Naive thymus-derived CD4-positive, alpha-beta T cell (primary cell): ENCODE data around the gene ZNF202. TPM values are rescaled to one million over a fixed set of nuclear protein-coding genes. Genes with fewer than 3 reads are reported as not detected.
A peak's percentile ranks its signal among the peaks of the same experiment; 100 is the strongest.

Experiments
- ATAC-seq: fragments of 150-1000 bp; cut with Tn5 transposase; 2 replicates; pipeline ENCODE4 v1.10.0; 2021; ENCODE audit warnings: mild to moderate bottlenecking, moderate library complexity
- CTCF ChIA-PET: fragments of 350-600 bp; sonication (Branson Sonifier 250); formaldehyde crosslinking; loops from one replicate; lab custom pipeline; 2021; ENCODE audit warnings: antibody characterized with exemption; lab: Charles Lee
- POLR2A ChIA-PET: fragments of 350-600 bp; sonication (Branson Sonifier 250); formaldehyde crosslinking; loops from one replicate; lab custom pipeline; 2021; ENCODE audit warnings: antibody characterized with exemption, inconsistent platforms; lab: Charles Lee
- DNase-seq, 9 donors: peaks; one replicate each; pipeline versions ENCODE4 v3.0.0 to v3.0.0-alpha.2; 2020 to 2022; ENCODE audit warnings: mixed read lengths in 1 of 9
- H3K27ac ChIP-seq: one replicate; pipeline ENCODE4 v1.7.0; 2013; ENCODE audit warnings: mild to moderate bottlenecking, low read depth, low read length, moderate library complexity
- H3K27me3 ChIP-seq, 2 donors: one replicate each; pipeline ENCODE4 v1.7.0; 2013; ENCODE audit warnings: low read length in 2 of 2, mild to moderate bottlenecking in 2 of 2, moderate library complexity in 2 of 2; ENCODE audit not compliant: control insufficient read depth in 2 of 2, insufficient read depth in 2 of 2
- H3K36me3 ChIP-seq, 3 experiments: 1 replicate in 2 of 3; 2 replicates in 1 of 3; pipeline ENCODE4 v1.7.0; 2013; ENCODE audit warnings: low read length in 3 of 3, mild to moderate bottlenecking in 3 of 3, moderate library complexity in 1 of 3; ENCODE audit not compliant: insufficient read depth in 3 of 3, control insufficient read depth in 2 of 3
- H3K4me1 ChIP-seq, 2 donors: one replicate each; pipeline ENCODE4 v1.7.0; 2013; ENCODE audit warnings: low read length in 2 of 2, mild to moderate bottlenecking in 2 of 2, moderate library complexity in 1 of 2; ENCODE audit not compliant: control insufficient read depth in 2 of 2, insufficient read depth in 2 of 2
- H3K4me3 ChIP-seq: 2 replicates; pipeline ENCODE4 v1.7.0; 2013; ENCODE audit warnings: mild to moderate bottlenecking, low read length
- H3K9me3 ChIP-seq, 3 experiments: 1 replicate in 2 of 3; 2 replicates in 1 of 3; pipeline ENCODE4 v1.7.0; 2013; ENCODE audit warnings: low read length in 3 of 3; ENCODE audit not compliant: control insufficient read depth in 2 of 3
- H3K27ac Mint-ChIP-seq, 9 donors: one replicate each; pipeline ENCODE4 v1.8.0; 2020 to 2022; ENCODE audit warnings: mixed read lengths in 9 of 9, mild to moderate bottlenecking in 8 of 9, moderate library complexity in 5 of 9, inconsistent platforms in 2 of 9
- H3K27me3 Mint-ChIP-seq, 5 donors: one replicate each; pipeline ENCODE4 v1.8.0; 2021 to 2022; ENCODE audit warnings: mixed read lengths in 5 of 5, mild to moderate bottlenecking in 1 of 5
- H3K36me3 Mint-ChIP-seq, 5 donors: one replicate each; pipeline ENCODE4 v1.8.0; 2020 to 2022; ENCODE audit warnings: mixed read lengths in 5 of 5, mild to moderate bottlenecking in 3 of 5, inconsistent platforms in 1 of 5
- H3K4me1 Mint-ChIP-seq, 7 donors: one replicate each; pipeline ENCODE4 v1.8.0; 2020 to 2022; ENCODE audit warnings: mixed read lengths in 7 of 7, mild to moderate bottlenecking in 3 of 7, inconsistent platforms in 1 of 7
- H3K4me3 Mint-ChIP-seq, 10 donors: one replicate each; pipeline ENCODE4 v1.8.0; 2020 to 2022; ENCODE audit warnings: mild to moderate bottlenecking in 10 of 10, mixed read lengths in 10 of 10, moderate library complexity in 6 of 10, inconsistent platforms in 2 of 10
- H3K9me3 Mint-ChIP-seq, 11 donors: one replicate each; pipeline ENCODE4 v1.8.0; 2020 to 2022; ENCODE audit warnings: mixed read lengths in 11 of 11, mild to moderate bottlenecking in 4 of 11, inconsistent platforms in 1 of 11, moderate library complexity in 1 of 11
- intact Hi-C, 2 donors: fragments of 100-400 bp; cut with micrococcal nuclease; formaldehyde crosslinking; loops; one replicate each; pipeline ENCODE4 v1.15.1; 2023
- polyA plus RNA-seq, 2 donors: library from polyadenylated mRNA; unstranded; fragments of 300-500 nt; fragmentation: Illumina TruSeq; gene quantifications; one replicate each; pipeline ENCODE4 v1.2.3, GENCODE V29; 2021
- total RNA-seq, 6 experiments: library from RNA in 5 of 6; stranded (reverse) in 5 of 6; gene quantifications; 1 replicate in 5 of 6; 2 replicates in 1 of 6; pipeline ENCODE4 v1.2.3 and lab custom pipeline; 2021 to 2026

Gene ZNF202
- total and polyA plus RNA-seq, 7 experiments from 2014 or later = 5.8 to 27.0 (median 15.9) TPM

GRCh38 chr11:123773026-123773425, 31.6 kb upstream of the ZNF202 start:
- no peaks in the 10 kb centered on the region for H3K4me1 Mint-ChIP-seq
- DNase-seq (no peak), ATAC-seq (no peak)
- peaks cover 0 to 4% (median 0%) of the 10 kb centered on the region in 11 donors for H3K9me3 Mint-ChIP-seq
- Histone ChIP-seq H3K36me3 (no peaks in the 10 kb centered on the region), H3K27me3 (no peaks in the 10 kb centered on the region), H3K4me3 (no peak overlapping the region), H3K9me3 (no peaks in the 10 kb centered on the region), H3K4me1 (no peaks in the 10 kb centered on the region), H3K27ac (no peak overlapping the region)
- ChIA-PET CTCF (no interaction called here), POLR2A (no interaction called here)
- H3K36me3 Mint-ChIP-seq = no peaks in the 10 kb centered on the region
- intact Hi-C loops = no loop called here
- H3K27ac Mint-ChIP-seq = peak overlapping the region in 1 of 9 donors; percentile 47
- H3K4me3 Mint-ChIP-seq = no peak overlapping the region
- peaks cover 5 to 13% (median 5%) of the 10 kb centered on the region in 5 donors for H3K27me3 Mint-ChIP-seq

- Histone ChIP-seq H3K4me3 (no peak overlapping the region), H3K4me1 (no peaks in the 10 kb centered on the region), H3K27me3 (no peaks in the 10 kb centered on the region), H3K9me3 (no peaks in the 10 kb centered on the region), H3K27ac (no peak overlapping the region), H3K36me3 (no peaks in the 10 kb centered on the region)
- H3K27ac Mint-ChIP-seq = no peak overlapping the region
- ATAC-seq (no peak), DNase-seq (no peak)
- ChIA-PET POLR2A (no interaction called here), CTCF (no interaction called here)
- intact Hi-C loops = no loop called here
- peaks cover 0 to 4% (median 0%) of the 10 kb centered on the region in 11 donors for H3K9me3 Mint-ChIP-seq
- H3K4me1 Mint-ChIP-seq = no peaks in the 10 kb centered on the region
- H3K27me3 Mint-ChIP-seq = peaks cover 6 to 12% (median 10%) of the 10 kb centered on the region in 5 donors
- H3K4me3 Mint-ChIP-seq = no peak overlapping the region
- H3K36me3 Mint-ChIP-seq = no peaks in the 10 kb centered on the region
Observed at GRCh38 chr11:123771664-123772063, 30.2 kb upstream of the ZNF202 start.

- Mint-ChIP-seq H3K4me3 (no peak overlapping the region), H3K27ac (no peak overlapping the region), H3K9me3 (peaks cover 0 to 4% (median 0%) of the 10 kb centered on the region in 11 donors), H3K27me3 (peaks cover 10 to 15% (median 14%) of the 10 kb centered on the region in 5 donors), H3K36me3 (no peaks in the 10 kb centered on the region), H3K4me1 (no peaks in the 10 kb centered on the region)
- ChIA-PET POLR2A (no interaction called here), CTCF (no interaction called here)
- H3K27me3 ChIP-seq = no peaks in the 10 kb centered on the region
- no peak overlapping the region for H3K4me3 ChIP-seq
- H3K27ac ChIP-seq = no peak overlapping the region
- DNase-seq (no peak), ATAC-seq (no peak)
- intact Hi-C loops = no loop called here
- no peaks in the 10 kb centered on the region for H3K4me1 ChIP-seq
- no peaks in the 10 kb centered on the region for H3K36me3 ChIP-seq
- H3K9me3 ChIP-seq = no peaks in the 10 kb centered on the region
Observed at GRCh38 chr11:123770712-123771111, 29.3 kb upstream of the ZNF202 start.

GRCh38 chr11:123765601-123766000, 24.1 kb upstream of the ZNF202 start:
- DNase-seq (no peak), ATAC-seq (no peak)
- Histone ChIP-seq H3K9me3 (peaks cover 0 to 12% (median 0%) of the 10 kb centered on the region in 3 experiments), H3K27me3 (no peaks in the 10 kb centered on the region), H3K4me3 (no peak overlapping the region), H3K36me3 (no peaks in the 10 kb centered on the region), H3K27ac (no peak overlapping the region), H3K4me1 (no peaks in the 10 kb centered on the region)
- Mint-ChIP-seq H3K27me3 (peaks cover 10 to 30% (median 19%) of the 10 kb centered on the region in 5 donors), H3K36me3 (peaks cover 0 to 15% (median 12%) of the 10 kb centered on the region in 5 donors), H3K9me3 (peaks cover 7 to 45% (median 26%) of the 10 kb centered on the region in 11 donors), H3K4me1 (peaks cover 0 to 2% (median 0%) of the 10 kb centered on the region in 7 donors), H3K27ac (no peak overlapping the region), H3K4me3 (no peak overlapping the region)
- ChIA-PET CTCF (no interaction called here), POLR2A (no interaction called here)
- intact Hi-C loops = no loop called here

DNA sequence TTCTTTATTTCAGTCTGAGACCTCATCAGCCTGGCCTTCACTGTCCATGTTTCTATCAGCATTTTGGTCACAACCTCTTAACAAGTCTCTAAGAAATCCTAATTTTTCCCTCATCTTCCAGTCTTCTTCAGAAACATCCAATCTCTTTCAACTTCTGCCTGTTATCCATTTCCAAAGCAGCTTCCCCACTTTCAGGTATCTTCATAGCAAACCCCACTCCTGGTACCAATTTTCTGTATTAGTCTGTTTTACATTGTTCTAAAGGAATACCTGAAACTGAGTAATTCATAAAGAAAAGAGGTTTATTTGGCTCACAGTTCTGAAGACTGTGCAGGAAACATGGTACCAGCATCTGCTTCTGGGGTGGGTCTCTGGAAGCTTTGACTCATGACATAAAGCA, 21.0 kb upstream of the ZNF202 start:
- peaks cover 8 to 28% (median 13%) of the 10 kb centered on the region in 5 donors for H3K27me3 Mint-ChIP-seq
- Histone ChIP-seq H3K36me3 (no peaks in the 10 kb centered on the region), H3K9me3 (peaks cover 0 to 12% (median 0%) of the 10 kb centered on the region in 3 experiments), H3K4me3 (no peak overlapping the region), H3K4me1 (no peaks in the 10 kb centered on the region), H3K27ac (no peak overlapping the region), H3K27me3 (no peaks in the 10 kb centered on the region)
- ChIA-PET CTCF (no interaction called here), POLR2A (no interaction called here)
- DNase-seq = no peak
- intact Hi-C loops = no loop called here
- H3K4me1 Mint-ChIP-seq = peaks cover 0 to 16% (median 0%) of the 10 kb centered on the region in 7 donors
- no peak overlapping the region for H3K4me3 Mint-ChIP-seq
- no peak overlapping the region for H3K27ac Mint-ChIP-seq
- peaks cover 0 to 17% (median 15%) of the 10 kb centered on the region in 5 donors for H3K36me3 Mint-ChIP-seq
- ATAC-seq = no peak
- peaks cover 7 to 45% (median 26%) of the 10 kb centered on the region in 11 donors for H3K9me3 Mint-ChIP-seq

DNA sequence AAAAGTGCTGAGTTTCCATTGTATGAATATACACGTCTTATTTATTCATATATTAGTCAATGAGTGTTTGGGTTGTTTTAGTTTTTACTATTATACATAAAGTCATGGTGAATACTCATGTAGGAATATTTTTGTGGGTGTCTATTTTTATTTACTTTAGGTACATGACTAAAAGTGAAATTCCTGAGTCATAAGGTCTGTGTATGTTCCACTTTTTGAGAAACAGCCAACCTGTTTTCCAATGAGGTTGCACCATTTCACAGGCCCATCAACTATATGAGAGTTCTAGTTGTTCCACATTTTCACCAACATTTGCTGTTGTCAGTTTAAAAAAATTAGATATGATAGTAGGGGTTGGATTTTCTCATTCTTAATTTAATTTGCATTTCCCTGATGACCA, 19.4 kb upstream of the ZNF202 start:
- CTCF ChIA-PET = no interaction called here
- POLR2A ChIA-PET = no interaction called here

GRCh38 chr11:123757976-123758375, 16.5 kb upstream of the ZNF202 start:
- peaks cover 0 to 12% (median 0%) of the 10 kb centered on the region in 3 experiments for H3K9me3 ChIP-seq
- CTCF ChIA-PET = no interaction called here
- H3K27ac Mint-ChIP-seq = no peak overlapping the region
- no peaks in the 10 kb centered on the region for H3K27me3 ChIP-seq
- H3K36me3 Mint-ChIP-seq = peaks cover 0 to 25% (median 8%) of the 10 kb centered on the region in 5 donors
- no peak for DNase-seq
- H3K9me3 Mint-ChIP-seq = peaks cover 7 to 21% (median 12%) of the 10 kb centered on the region in 11 donors
- H3K4me3 ChIP-seq = no peak overlapping the region
- intact Hi-C loops = no loop called here
- POLR2A ChIA-PET = no interaction called here
- no peaks in the 10 kb centered on the region for H3K36me3 ChIP-seq
- H3K4me1 ChIP-seq = no peaks in the 10 kb centered on the region
- ATAC-seq = no peak
- peaks cover 1 to 28% (median 18%) of the 10 kb centered on the region in 5 donors for H3K27me3 Mint-ChIP-seq
- no peak overlapping the region for H3K4me3 Mint-ChIP-seq
- H3K4me1 Mint-ChIP-seq = peaks cover 0 to 59% (median 0%) of the 10 kb centered on the region in 7 donors
- H3K27ac ChIP-seq = no peak overlapping the region

More for the DNA sequence above, 19.4 kb upstream of the ZNF202 start:
- Histone ChIP-seq H3K4me3 (no peak overlapping the region), H3K27me3 (no peaks in the 10 kb centered on the region), H3K4me1 (no peaks in the 10 kb centered on the region), H3K27ac (no peak overlapping the region), H3K9me3 (peaks cover 0 to 12% (median 0%) of the 10 kb centered on the region in 3 experiments), H3K36me3 (no peaks in the 10 kb centered on the region)
- H3K27me3 Mint-ChIP-seq = peaks cover 3 to 25% (median 14%) of the 10 kb centered on the region in 5 donors
- intact Hi-C loops = no loop called here
- peaks cover 0 to 30% (median 0%) of the 10 kb centered on the region in 7 donors for H3K4me1 Mint-ChIP-seq
- no peak for DNase-seq
- peaks cover 7 to 45% (median 26%) of the 10 kb centered on the region in 11 donors for H3K9me3 Mint-ChIP-seq
- no peak for ATAC-seq
- peaks cover 0 to 17% (median 15%) of the 10 kb centered on the region in 5 donors for H3K36me3 Mint-ChIP-seq
- peak overlapping the region in 1 of 9 donors; percentile 55 for H3K27ac Mint-ChIP-seq
- H3K4me3 Mint-ChIP-seq = no peak overlapping the region
